ENCODE results near the gene EIF1B.

EIF1B gene

GRCh38 chr3:40328374-40328773 lies 18.9 kb downstream of the EIF1B start:
- DNase-seq (ENCODE audit: low read depth), result no peak
- TF ChIP-seq CTCF (IDR thresholded peaks at IDR 0.05; ENCODE audit: control insufficient read depth, insufficient read depth, low read depth, low read length, missing control alignments), result no peak
- no peak overlapping the region for H3K4me3 ChIP-seq (ENCODE audit: control insufficient read depth, low read depth, low read length)

GRCh38 chr3:40329071-40329470 lies 19.6 kb downstream of the EIF1B start:
- DNase-seq (ENCODE audit: low read depth), result no peak
- H3K4me3 ChIP-seq (ENCODE audit: control insufficient read depth, low read depth, low read length), result no peak overlapping the region
- no peak for TF ChIP-seq CTCF (IDR thresholded peaks at IDR 0.05; ENCODE audit: control insufficient read depth, insufficient read depth, low read depth, low read length, missing control alignments)

GRCh38 chr3:40332684-40333083 lies 23.2 kb downstream of the EIF1B start:
- no peak overlapping the region for H3K4me3 ChIP-seq (ENCODE audit: control insufficient read depth, low read depth, low read length)
- no peak for TF ChIP-seq CTCF (IDR thresholded peaks at IDR 0.05; ENCODE audit: control insufficient read depth, insufficient read depth, low read depth, low read length, missing control alignments)
- no peak for DNase-seq (ENCODE audit: low read depth)

- TF ChIP-seq CTCF (IDR thresholded peaks at IDR 0.05; ENCODE audit: control insufficient read depth, insufficient read depth, low read depth, low read length, missing control alignments), result no peak
- no peak for DNase-seq (ENCODE audit: low read depth)
Observed at GRCh38 chr3:40333416-40333815, 23.9 kb downstream of the EIF1B start.

GRCh38 chr3:40333852-40334251 lies 24.3 kb downstream of the EIF1B start:
- no peak for TF ChIP-seq CTCF (IDR thresholded peaks at IDR 0.05; ENCODE audit: control insufficient read depth, insufficient read depth, low read depth, low read length, missing control alignments)
- H3K4me3 ChIP-seq (ENCODE audit: control insufficient read depth, low read depth, low read length), result no peak overlapping the region
- no peak for DNase-seq (ENCODE audit: low read depth)

More at GRCh38 chr3:40333416-40333815, 23.9 kb downstream of the EIF1B start:
- H3K4me3 ChIP-seq (ENCODE audit: control insufficient read depth, low read depth, low read length), result no peak overlapping the region

GRCh38 chr3:40336101-40336500 lies 26.6 kb downstream of the EIF1B start:
- DNase-seq (ENCODE audit: low read depth), result no peak
- no peak overlapping the region for H3K4me3 ChIP-seq (ENCODE audit: control insufficient read depth, low read depth, low read length)
- no peak for TF ChIP-seq CTCF (IDR thresholded peaks at IDR 0.05; ENCODE audit: control insufficient read depth, insufficient read depth, low read depth, low read length, missing control alignments)
